Measurements from ENCODE around the gene RAB8A. TPM values are rescaled to one million over a fixed set of nuclear protein-coding genes. Genes with fewer than 3 reads are reported as not detected.

The RAB8A gene
- total and polyA plus RNA-seq, 9 of the 15 experiments (the other 6 are each of a cell fraction or from before 2014, with no cell fraction given): 11.2 to 102 (median 53.2) TPM

DNA sequence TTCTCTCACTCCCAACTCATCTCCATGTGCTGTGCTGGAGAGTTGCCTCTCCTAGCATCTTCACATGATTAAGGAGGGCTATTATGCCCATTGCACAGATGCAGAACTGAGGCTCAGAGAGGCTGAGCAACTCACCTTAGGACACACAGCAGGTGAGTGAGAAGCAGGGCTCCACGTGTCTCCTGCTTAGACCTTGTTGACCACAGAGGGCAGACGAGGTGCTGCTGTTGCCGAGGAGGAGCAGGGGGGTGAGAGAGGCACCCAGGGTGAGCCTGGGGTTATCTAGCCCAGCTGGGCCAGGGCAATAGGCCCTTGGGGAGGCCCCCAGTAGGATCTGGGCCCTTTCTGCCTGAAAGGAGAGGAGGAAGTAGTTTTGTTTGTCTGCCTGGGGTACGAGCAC, 29.4 kb downstream of the RAB8A start:
- DNase-seq (ENCODE audit: extremely low read depth in 1 of 4, low spot score in 3 of 4) (peak in 3 of 4 experiments; percentile 42 to 56 (median 53)), ATAC-seq (peak; percentile 75), FAIRE-seq (no peak)
- POLR2A ChIA-PET: interaction anchor here (1.2 kb wide), 1 partner anchor 14 kb away, joined by 4 read pairs; no protein-coding TSS in a partner anchor
- H3K9me3 ChIP-seq (replicated peaks; ENCODE audit: control insufficient read depth, insufficient read depth, low read depth, low read length): no peaks in the 10 kb centered on the region
- H3K4me1 ChIP-seq (replicated peaks in 1 of 2; ENCODE audit: control insufficient read depth in 2 of 2, insufficient read depth in 2 of 2, low read length in 2 of 2): peaks cover 0 to 15% of the 10 kb centered on the region in 2 experiments; a peak in 2 of 5 replicates
- H3K27me3 ChIP-seq (ENCODE audit: control insufficient read depth in 2 of 2, insufficient read depth in 2 of 2, low read length in 2 of 2): no peaks in the 10 kb centered on the region; a peak in 1 of 5 replicates
- WGBS (ENCODE audit: insufficient coverage, low coverage, missing lambda C conversion rate): 7% methylated on average over 4 of the region's 4 CpGs
- in situ Hi-C loops (cut with MboI) (no loop called here), intact Hi-C loops (cut with micrococcal nuclease) (no loop called here)
- no peak overlapping the region for H3K4me2 ChIP-seq (ENCODE audit: insufficient read depth, low read length)
- H2AFZ ChIP-seq (ENCODE audit: low read depth, low read length): no peak overlapping the region
- no peaks in the 10 kb centered on the region for H3K9me1 ChIP-seq (ENCODE audit: control insufficient read depth, insufficient read depth, low read length)
- H3K4me3 ChIP-seq: no peak overlapping the region
- BruUV-seq (replicated peaks): no TSS peak
- no peaks in the 10 kb centered on the region for H3K79me2 ChIP-seq (ENCODE audit: control insufficient read depth, insufficient read depth, low read length)
- peak overlapping the region; percentile 13; the same call in 1 of the 3 replicates for H3K27ac ChIP-seq (ENCODE audit: extremely low read depth, low read depth, low read length)
- H3K36me3 ChIP-seq (ENCODE audit: control insufficient read depth, insufficient read depth, low read length): no peaks in the 10 kb centered on the region
- H4K20me1 ChIP-seq (replicated peaks; ENCODE audit: control insufficient read depth, insufficient read depth, low read length): no peaks in the 10 kb centered on the region
- H3K9ac ChIP-seq (ENCODE audit: insufficient read depth in 1 of 2, low read depth in 2 of 2, low read length in 2 of 2): peak overlapping the region in 1 of 2 experiments; percentile 59; a peak in 1 of 4 replicates
- CTCF ChIA-PET (ENCODE audit: low intra/inter-chr PET ratio): no interaction called here
- no peak for TF ChIP-seq RAD51 (IDR thresholded peaks at IDR 0.05; ENCODE audit: borderline replicate concordance, low read depth)
- 0 out of 2 replicates have a peak, but pooled peaks have one; percentile 10 for TF ChIP-seq CBFA2T2 (conservative IDR thresholded peaks at IDR 0.05)
- no peak for TF ChIP-seq ZNF76 (CRISPR knock-in tag; IDR thresholded peaks at IDR 0.05; ENCODE audit: borderline replicate concordance)
- TF ChIP-seq HDAC1 (IDR thresholded peaks at IDR 0.05): peak in 1 of 2 experiments; percentile 47; a peak in 1 of 4 replicates
- TF ChIP-seq, protein P1, sequence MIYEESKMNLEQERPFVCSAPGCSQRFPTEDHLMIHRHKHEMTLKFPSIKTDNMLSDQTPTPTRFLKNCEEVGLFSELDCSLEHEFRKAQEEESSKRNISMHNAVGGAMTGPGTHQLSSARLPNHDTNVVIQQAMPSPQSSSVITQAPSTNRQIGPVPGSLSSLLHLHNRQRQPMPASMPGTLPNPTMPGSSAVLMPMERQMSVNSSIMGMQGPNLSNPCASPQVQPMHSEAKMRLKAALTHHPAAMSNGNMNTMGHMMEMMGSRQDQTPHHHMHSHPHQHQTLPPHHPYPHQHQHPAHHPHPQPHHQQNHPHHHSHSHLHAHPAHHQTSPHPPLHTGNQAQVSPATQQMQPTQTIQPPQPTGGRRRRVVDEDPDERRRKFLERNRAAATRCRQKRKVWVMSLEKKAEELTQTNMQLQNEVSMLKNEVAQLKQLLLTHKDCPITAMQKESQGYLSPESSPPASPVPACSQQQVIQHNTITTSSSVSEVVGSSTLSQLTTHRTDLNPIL (CRISPR knock-in tag; IDR thresholded peaks at IDR 0.05): no peak
- TF ChIP-seq, protein P2, sequence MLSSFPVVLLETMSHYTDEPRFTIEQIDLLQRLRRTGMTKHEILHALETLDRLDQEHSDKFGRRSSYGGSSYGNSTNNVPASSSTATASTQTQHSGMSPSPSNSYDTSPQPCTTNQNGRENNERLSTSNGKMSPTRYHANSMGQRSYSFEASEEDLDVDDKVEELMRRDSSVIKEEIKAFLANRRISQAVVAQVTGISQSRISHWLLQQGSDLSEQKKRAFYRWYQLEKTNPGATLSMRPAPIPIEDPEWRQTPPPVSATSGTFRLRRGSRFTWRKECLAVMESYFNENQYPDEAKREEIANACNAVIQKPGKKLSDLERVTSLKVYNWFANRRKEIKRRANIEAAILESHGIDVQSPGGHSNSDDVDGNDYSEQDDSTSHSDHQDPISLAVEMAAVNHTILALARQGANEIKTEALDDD (IDR thresholded peaks at IDR 0.05): no peak
- peak; percentile 95 for TF ChIP-seq RBM25 (IDR thresholded peaks at IDR 0.05; ENCODE audit: low read depth, low read length, severe bottlenecking)
- no peak for TF ChIP-seq HIVEP1 (CRISPR knock-in tag; IDR thresholded peaks at IDR 0.05)
- TF ChIP-seq, protein P3, sequence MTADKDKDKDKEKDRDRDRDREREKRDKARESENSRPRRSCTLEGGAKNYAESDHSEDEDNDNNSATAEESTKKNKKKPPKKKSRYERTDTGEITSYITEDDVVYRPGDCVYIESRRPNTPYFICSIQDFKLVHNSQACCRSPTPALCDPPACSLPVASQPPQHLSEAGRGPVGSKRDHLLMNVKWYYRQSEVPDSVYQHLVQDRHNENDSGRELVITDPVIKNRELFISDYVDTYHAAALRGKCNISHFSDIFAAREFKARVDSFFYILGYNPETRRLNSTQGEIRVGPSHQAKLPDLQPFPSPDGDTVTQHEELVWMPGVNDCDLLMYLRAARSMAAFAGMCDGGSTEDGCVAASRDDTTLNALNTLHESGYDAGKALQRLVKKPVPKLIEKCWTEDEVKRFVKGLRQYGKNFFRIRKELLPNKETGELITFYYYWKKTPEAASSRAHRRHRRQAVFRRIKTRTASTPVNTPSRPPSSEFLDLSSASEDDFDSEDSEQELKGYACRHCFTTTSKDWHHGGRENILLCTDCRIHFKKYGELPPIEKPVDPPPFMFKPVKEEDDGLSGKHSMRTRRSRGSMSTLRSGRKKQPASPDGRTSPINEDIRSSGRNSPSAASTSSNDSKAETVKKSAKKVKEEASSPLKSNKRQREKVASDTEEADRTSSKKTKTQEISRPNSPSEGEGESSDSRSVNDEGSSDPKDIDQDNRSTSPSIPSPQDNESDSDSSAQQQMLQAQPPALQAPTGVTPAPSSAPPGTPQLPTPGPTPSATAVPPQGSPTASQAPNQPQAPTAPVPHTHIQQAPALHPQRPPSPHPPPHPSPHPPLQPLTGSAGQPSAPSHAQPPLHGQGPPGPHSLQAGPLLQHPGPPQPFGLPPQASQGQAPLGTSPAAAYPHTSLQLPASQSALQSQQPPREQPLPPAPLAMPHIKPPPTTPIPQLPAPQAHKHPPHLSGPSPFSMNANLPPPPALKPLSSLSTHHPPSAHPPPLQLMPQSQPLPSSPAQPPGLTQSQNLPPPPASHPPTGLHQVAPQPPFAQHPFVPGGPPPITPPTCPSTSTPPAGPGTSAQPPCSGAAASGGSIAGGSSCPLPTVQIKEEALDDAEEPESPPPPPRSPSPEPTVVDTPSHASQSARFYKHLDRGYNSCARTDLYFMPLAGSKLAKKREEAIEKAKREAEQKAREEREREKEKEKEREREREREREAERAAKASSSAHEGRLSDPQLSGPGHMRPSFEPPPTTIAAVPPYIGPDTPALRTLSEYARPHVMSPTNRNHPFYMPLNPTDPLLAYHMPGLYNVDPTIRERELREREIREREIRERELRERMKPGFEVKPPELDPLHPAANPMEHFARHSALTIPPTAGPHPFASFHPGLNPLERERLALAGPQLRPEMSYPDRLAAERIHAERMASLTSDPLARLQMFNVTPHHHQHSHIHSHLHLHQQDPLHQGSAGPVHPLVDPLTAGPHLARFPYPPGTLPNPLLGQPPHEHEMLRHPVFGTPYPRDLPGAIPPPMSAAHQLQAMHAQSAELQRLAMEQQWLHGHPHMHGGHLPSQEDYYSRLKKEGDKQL (CRISPR knock-in tag; IDR thresholded peaks at IDR 0.05; ENCODE audit: borderline replicate concordance): no peak
- peak; percentile 6; the same call in 1 of the 2 replicates for TF ChIP-seq TCF3 (CRISPR knock-in tag; IDR thresholded peaks at IDR 0.05)
- TF ChIP-seq HDAC2 (IDR thresholded peaks at IDR 0.05): peak; percentile 88
- no peak for TF ChIP-seq ETV5 (CRISPR knock-in tag; IDR thresholded peaks at IDR 0.05; ENCODE audit: low read depth)
- TF ChIP-seq, protein P4, sequence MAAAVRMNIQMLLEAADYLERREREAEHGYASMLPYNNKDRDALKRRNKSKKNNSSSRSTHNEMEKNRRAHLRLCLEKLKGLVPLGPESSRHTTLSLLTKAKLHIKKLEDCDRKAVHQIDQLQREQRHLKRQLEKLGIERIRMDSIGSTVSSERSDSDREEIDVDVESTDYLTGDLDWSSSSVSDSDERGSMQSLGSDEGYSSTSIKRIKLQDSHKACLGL (CRISPR knock-in tag; IDR thresholded peaks at IDR 0.05; ENCODE audit: borderline replicate concordance, poor library complexity, severe bottlenecking): no peak
- peak; percentile 58 for TF ChIP-seq DACH1 (IDR thresholded peaks at IDR 0.05; ENCODE audit: partially characterized antibody)
